PC-9 (cell line): ENCODE results near the gene ZNF480. TPM values are rescaled to one million over a fixed set of nuclear protein-coding genes. Genes with fewer than 3 reads are reported as not detected.
"Not testable (repeated sequence)": the region's sequence is repeated elsewhere in the genome, so short reads cannot be mapped to it uniquely, and the experiment has no call there.

Source experiments
- Bru-seq: library from RNA; stranded (reverse); fragments of 400-500 nt; gene quantifications from one replicate; lab custom pipeline; 2021; lab: Mats Ljungman, UMichigan
- BruChase-seq, 2 experiments: library from RNA; stranded (reverse); fragments of 400-500 nt; gene quantifications; one replicate each; lab custom pipeline; 2021; lab: Mats Ljungman, UMichigan
- BruUV-seq: library from RNA; stranded (reverse); fragments of 400-500 nt; replicated peaks from 2 replicates; lab custom pipeline; 2021; lab: Mats Ljungman, UMichigan
- CTCF ChIA-PET: fragments of 300-600 bp; sonication (Branson Sonifier 250); formaldehyde crosslinking; loops from one replicate; lab custom pipeline; 2022; ENCODE audit warnings: antibody characterized with exemption; lab: Charles Lee
- POLR2A ChIA-PET: fragments of 300-600 bp; sonication (Branson Sonifier 250); formaldehyde crosslinking; loops from one replicate; lab custom pipeline; 2022; ENCODE audit warnings: antibody characterized with exemption; ENCODE audit not compliant: unreplicated experiment; lab: Charles Lee
- DNase-seq, 2 experiments: peaks; one replicate each; pipeline versions ENCODE4 v3.0.0 to v3.0.0-alpha.2; 2015 to 2022; ENCODE audit warnings: mixed read lengths in 1 of 2
- H2AFZ ChIP-seq: fragments of 200-600 bp; sonication (generic); 2 replicates; pipeline ENCODE4 v1.8.1; 2017; ENCODE audit warnings: antibody characterized with exemption
- H3F3A ChIP-seq: fragments of 200-600 bp; sonication (generic); 2 replicates; pipeline ENCODE4 v1.8.1; 2017; ENCODE audit warnings: antibody characterized with exemption, mild to moderate bottlenecking, low read depth; ENCODE audit not compliant: insufficient read depth
- H3K27ac ChIP-seq: fragments of 200-600 bp; sonication (generic); 2 replicates; pipeline ENCODE4 v1.6.1; 2016; ENCODE audit warnings: mixed run types
- H3K27me3 ChIP-seq: fragments of 200-600 bp; sonication (generic); 2 replicates; pipeline ENCODE4 v1.6.1; 2016; ENCODE audit warnings: low read depth, mixed run types; ENCODE audit not compliant: insufficient read depth
- H3K36me3 ChIP-seq: fragments of 200-600 bp; sonication (generic); 2 replicates; pipeline ENCODE4 v1.6.1; 2016; ENCODE audit warnings: low read depth, mixed run types
- H3K4me1 ChIP-seq: fragments of 200-600 bp; sonication (generic); replicated peaks from 2 replicates; pipeline ENCODE4 v1.6.1; 2016; ENCODE audit warnings: mixed run types; ENCODE audit not compliant: insufficient read depth
- H3K4me2 ChIP-seq: fragments of 200-600 bp; sonication (generic); 2 replicates; pipeline ENCODE4 v1.6.1; 2017; ENCODE audit warnings: mixed run types
- H3K4me3 ChIP-seq: fragments of 200-600 bp; sonication (generic); 2 replicates; pipeline ENCODE4 v1.6.1; 2016; ENCODE audit warnings: mixed run types
- H3K79me2 ChIP-seq: fragments of 200-600 bp; sonication (generic); 2 replicates; pipeline ENCODE4 v1.6.1; 2017; ENCODE audit warnings: low read depth, mixed run types
- H3K9me2 ChIP-seq: fragments of 200-600 bp; sonication (generic); 2 replicates; pipeline ENCODE4 v1.8.1; 2017; ENCODE audit warnings: mild to moderate bottlenecking; ENCODE audit not compliant: insufficient read depth
- H3K9me3 ChIP-seq: fragments of 200-600 bp; sonication (generic); 2 replicates; pipeline ENCODE4 v1.8.1; 2016; ENCODE audit warnings: low read depth; ENCODE audit not compliant: insufficient read depth
- H4K20me1 ChIP-seq: fragments of 200-600 bp; sonication (generic); 2 replicates; pipeline ENCODE4 v1.8.1; 2017; ENCODE audit not compliant: insufficient read depth
- CTCF ChIP-seq: fragments of 200-600 bp; sonication (generic); conservative IDR thresholded peaks from 2 replicates; pipeline ENCODE4 v1.6.1; 2017; ENCODE audit warnings: mixed run types, antibody characterized with exemption, mild to moderate bottlenecking, moderate library complexity
- EZH2 ChIP-seq: fragments of 200-600 bp; sonication (generic); IDR thresholded peaks from 2 replicates; pipeline ENCODE4 v1.8.0; 2017; ENCODE audit warnings: antibody characterized with exemption, low read depth
- intact Hi-C: fragments of 100-400 bp; cut with micrococcal nuclease; formaldehyde crosslinking; loops from one replicate; pipeline ENCODE4 v1.10.0; 2022; ENCODE audit not compliant: unreplicated experiment
- long read RNA-seq: library from polyadenylated mRNA; stranded (forward); transcript quantifications from one replicate; pipeline ENCODE4 v2.0.0, GENCODE V29; 2022
- total RNA-seq: library from RNA; stranded (reverse); gene quantifications from 2 replicates; pipeline ENCODE4 v1.2.3, GENCODE V29; 2021

The ZNF480 gene
- 8.7 and 10.2 TPM in 2 replicates for total RNA-seq
- percentile 86 among the genes with signal in this experiment for Bru-seq, nascent RNA
- percentile 73 among the genes with signal in this experiment for BruChase-seq, experiment 1, labeled RNA remaining after a 2-hour chase
- percentile 65 among the genes with signal in this experiment for BruChase-seq, experiment 2, labeled RNA remaining after a 6-hour chase
- long read RNA-seq, full-length matches to known transcripts = 4 of 6 reads
- long read RNA-seq, partial matches to known transcripts = 2 of 6 reads
- long read RNA-seq, other reads (novel, unspliced or antisense) = 0 of 6 reads

GRCh38 chr19:52296773-52297600 lies at the start of gene ZNF480:
TSS of gene ZNF480 (plus strand) at chr19:52297169. CDS start at chr19:52300413, 3,244 bp downstream.
- CTCF ChIA-PET = no interaction called here
- Histone ChIP-seq H3K4me2 (peak within 1 kb of the TSS; percentile 99), H3K4me1 (peaks cover 9% of the 10 kb centered on the region; the same call in 1 of the 2 replicates), H3K27ac (peak within 1 kb of the TSS; percentile 38), H3F3A (peaks cover 20% of the 10 kb centered on the region), H3K9me3 (peaks cover 50% of the 10 kb centered on the region; the same call in 1 of the 2 replicates), H2AFZ (peak within 1 kb of the TSS; percentile 96), H4K20me1 (no peaks in the 10 kb centered on the region), H3K36me3 (peaks cover 29% of the 10 kb centered on the region), H3K9me2 (no peaks in the 10 kb centered on the region), H3K4me3 (peak within 1 kb of the TSS; percentile 74), H3K79me2 (peaks cover 10% of the 10 kb centered on the region), H3K27me3 (no peaks in the 10 kb centered on the region)
- POLR2A ChIA-PET = interaction anchor here (0.5 kb wide), 1 partner anchor 1492 kb away, joined by 3 read pairs; no protein-coding TSS in a partner anchor
- peak; percentile 65 to 76 for DNase-seq
- intact Hi-C loops = loop anchor here (1.0 kb wide), 1 partner anchor 72 kb away; the partner anchor contains the start of gene ZNF880
- BruUV-seq = TSS peak; percentile 90
- TF ChIP-seq CTCF (no peak), EZH2 (no peak)

- peaks cover 29% of the 10 kb centered on the region; the same call in 1 of the 2 replicates for H3K27me3 ChIP-seq
- H3K4me2 ChIP-seq = no peak overlapping the region
- TF ChIP-seq EZH2 (no peak), CTCF (peak; percentile 66)
- H3K4me1 ChIP-seq = no peaks in the 10 kb centered on the region
- no peak overlapping the region for H3K27ac ChIP-seq
- H4K20me1 ChIP-seq = no peaks in the 10 kb centered on the region
- DNase-seq = peak; percentile 25 to 40
- H3K79me2 ChIP-seq = no peaks in the 10 kb centered on the region
- H2AFZ ChIP-seq = no peak overlapping the region
- ChIA-PET CTCF (interaction anchor here (1.1 kb wide), 1 partner anchor 122 kb away, joined by 4 read pairs; the partner anchor contains the start of gene ZNF880), POLR2A (interaction anchor here (0.6 kb wide), 1 partner anchor 230 kb away, joined by 3 read pairs; no protein-coding TSS in a partner anchor)
- no TSS peak for BruUV-seq
- no peaks in the 10 kb centered on the region for H3K9me2 ChIP-seq
- no peak overlapping the region for H3K4me3 ChIP-seq
- H3K36me3 ChIP-seq = no peaks in the 10 kb centered on the region
- intact Hi-C loops = loop anchor here (5.0 kb wide), 1 partner anchor 499 kb away; no protein-coding TSS in a partner anchor
- H3K9me3 ChIP-seq = peaks cover 3% of the 10 kb centered on the region; the same call in 1 of the 2 replicates
- no peaks in the 10 kb centered on the region for H3F3A ChIP-seq
These were observed 48.7 kb upstream of the ZNF480 start for GRCh38 chr19:52248241-52248640.

DNA sequence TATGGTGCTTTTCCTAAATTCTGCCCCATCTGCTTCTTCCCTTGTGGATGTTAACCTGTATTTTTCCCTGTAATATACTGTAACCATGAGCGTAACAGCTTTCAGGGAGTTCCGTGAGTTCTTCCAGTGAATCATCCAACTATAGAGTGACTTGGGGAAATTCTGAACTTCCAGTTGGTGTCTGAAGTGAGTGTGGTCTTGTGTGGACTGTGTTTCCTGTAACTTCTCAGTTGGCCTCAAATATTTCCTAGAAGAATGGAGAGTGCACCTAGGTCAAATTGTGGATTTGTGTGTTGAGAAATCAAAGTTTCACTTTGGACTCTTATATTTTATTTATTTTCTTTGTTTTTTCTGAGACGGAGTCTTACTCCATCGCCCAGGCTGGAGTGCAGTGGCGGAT lies 38.5 kb upstream of the ZNF480 start:
- BruUV-seq = no TSS peak
- Histone ChIP-seq H3K79me2 (no peaks in the 10 kb centered on the region), H3K9me3 (peaks cover 7% of the 10 kb centered on the region; the same call in 1 of the 2 replicates), H3K9me2 (no peaks in the 10 kb centered on the region), H3K4me3 (no peak overlapping the region), H4K20me1 (no peaks in the 10 kb centered on the region), H3K4me1 (no peaks in the 10 kb centered on the region), H3F3A (no peaks in the 10 kb centered on the region), H2AFZ (no peak overlapping the region), H3K27me3 (peaks cover 24% of the 10 kb centered on the region; the same call in 1 of the 2 replicates), H3K4me2 (no peak overlapping the region), H3K36me3 (no peaks in the 10 kb centered on the region), H3K27ac (no peak overlapping the region)
- TF ChIP-seq CTCF (no peak), EZH2 (no peak)
- ChIA-PET POLR2A (no interaction called here), CTCF (no interaction called here)
- no peak for DNase-seq
- intact Hi-C loops = no loop called here

DNA sequence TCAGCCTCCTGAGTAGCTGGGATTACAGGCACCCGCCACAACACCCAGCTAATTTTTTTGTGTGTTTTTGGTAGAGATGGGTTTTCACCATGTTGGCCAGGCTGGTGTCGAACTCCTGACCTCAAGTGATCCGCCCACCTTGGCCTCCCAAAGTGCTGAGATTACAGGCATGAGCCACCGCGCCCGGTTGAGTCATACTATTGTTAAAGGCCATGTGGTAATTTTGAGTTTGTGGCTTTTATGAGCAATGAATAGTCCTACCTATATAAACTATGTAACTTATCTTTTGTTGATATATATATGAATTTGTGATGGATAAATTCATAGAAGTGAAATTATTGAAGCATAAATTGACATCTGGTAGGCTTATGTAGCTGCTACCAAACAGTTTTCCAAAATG lies 31.4 kb upstream of the ZNF480 start:
- intact Hi-C loops = loop anchor here (5.0 kb wide), 1 partner anchor 102 kb away; the partner anchor contains the start of gene ZNF880

More for the DNA sequence above, 31.4 kb upstream of the ZNF480 start:
- H3K27me3 ChIP-seq, CTCF ChIA-PET, H3K4me2 ChIP-seq, H3F3A ChIP-seq, H3K36me3 ChIP-seq, H4K20me1 ChIP-seq, H3K4me3 ChIP-seq, POLR2A ChIA-PET, H3K27ac ChIP-seq, H3K4me1 ChIP-seq, BruUV-seq, H3K9me2 ChIP-seq, DNase-seq, H2AFZ ChIP-seq: not testable (repeated sequence)
- peaks cover 17% of the 10 kb centered on the region; the same call in 1 of the 2 replicates for H3K9me3 ChIP-seq
- peaks cover 11% of the 10 kb centered on the region for H3K79me2 ChIP-seq
